Stimulated activated memory B cell treated with anti-CD40 and anti-IgM and Interleukin-4, amounts not matched to agents 10 μg/mL and 1 μg/mL and 100 μg/mL, for 72 hours (primary cell): ENCODE measurements around the gene ID3.
"Not testable (repeated sequence)": the region's sequence is repeated elsewhere in the genome, so short reads cannot be mapped to it uniquely, and the experiment has no call there.

Experiments used
- ATAC-seq: fragments of 150-1000 bp; cut with Tn5 transposase; 2 replicates; pipeline ENCODE4 v1.10.0; 2021
- H3K27ac Mint-ChIP-seq: one replicate; pipeline ENCODE4 v1.8.0; 2022; ENCODE audit warnings: mild to moderate bottlenecking, mixed read lengths
- H3K27me3 Mint-ChIP-seq: one replicate; pipeline ENCODE4 v1.8.0; 2022; ENCODE audit warnings: mixed read lengths
- H3K36me3 Mint-ChIP-seq: one replicate; pipeline ENCODE4 v1.8.0; 2022; ENCODE audit warnings: mixed read lengths
- H3K4me1 Mint-ChIP-seq: one replicate; pipeline ENCODE4 v1.8.0; 2022; ENCODE audit warnings: mixed read lengths
- H3K4me3 Mint-ChIP-seq: one replicate; pipeline ENCODE4 v1.8.0; 2022; ENCODE audit warnings: mild to moderate bottlenecking, moderate library complexity, mixed read lengths
- H3K9me3 Mint-ChIP-seq: one replicate; pipeline ENCODE4 v1.8.0; 2022; ENCODE audit warnings: mixed read lengths

ID3 gene

DNA sequence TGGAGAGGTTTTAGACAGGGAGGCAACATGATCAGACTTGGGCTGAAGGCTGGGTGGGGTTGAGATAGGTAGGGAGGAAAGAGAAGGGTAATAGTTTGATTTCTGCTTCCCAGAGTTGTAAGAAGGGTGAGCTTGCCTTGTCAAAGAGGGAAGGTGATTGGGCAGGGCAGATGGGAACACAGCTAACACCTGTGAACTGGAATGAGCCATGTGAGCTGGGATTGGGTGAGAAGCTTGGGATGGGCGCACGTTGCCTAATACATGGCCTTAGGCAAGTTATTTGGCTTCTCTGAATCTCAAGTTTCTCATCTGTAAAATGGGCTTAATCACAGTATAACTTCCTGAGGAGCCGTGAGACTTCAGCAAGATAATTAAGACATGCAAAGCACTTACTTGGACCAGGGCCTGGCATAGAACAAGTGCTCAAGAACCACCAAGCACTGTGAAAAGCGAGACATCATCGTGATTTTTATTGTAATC is 33.8 kb upstream of the ID3 start:
- Mint-ChIP-seq H3K9me3 (no peaks in the 10 kb centered on the region), H3K4me1 (peaks cover 95% of the 10 kb centered on the region), H3K4me3 (peak overlapping the region; percentile 27), H3K27ac (peak overlapping the region; percentile 94), H3K27me3 (no peaks in the 10 kb centered on the region), H3K36me3 (no peaks in the 10 kb centered on the region)
- no peak for ATAC-seq

DNA sequence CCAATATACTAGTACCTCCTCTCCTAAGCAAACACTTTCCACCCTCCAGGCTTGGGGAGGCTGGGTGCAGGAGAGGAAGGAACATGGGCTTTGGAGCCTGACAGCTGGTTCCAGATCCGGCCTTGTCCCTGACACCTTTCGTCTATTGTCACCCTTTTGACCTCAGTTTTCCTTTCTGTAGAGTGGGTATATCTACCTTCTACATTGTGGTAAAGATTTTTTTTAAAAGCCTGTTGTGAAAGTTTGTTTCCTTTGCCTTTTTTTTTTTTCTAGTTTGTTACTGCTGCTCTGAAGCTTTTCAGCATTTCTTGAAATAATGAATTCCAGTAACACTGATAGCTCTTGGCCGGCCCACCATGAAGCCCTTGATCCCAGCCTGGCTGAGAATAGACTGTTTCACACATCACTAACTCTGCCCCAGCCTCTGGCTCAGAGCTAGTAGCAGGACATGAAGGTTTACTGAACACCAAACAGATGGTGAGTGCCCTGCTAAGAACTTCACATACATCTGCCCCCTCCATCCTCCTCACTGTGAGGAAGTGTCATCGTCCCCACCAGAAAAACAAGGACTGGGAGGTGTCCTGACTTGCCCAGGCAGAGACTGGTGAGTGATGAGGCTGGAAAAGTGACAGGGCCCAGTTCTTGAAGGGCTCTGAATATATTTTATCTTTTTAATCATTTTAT is 33.0 kb upstream of the ID3 start:
- H3K36me3 Mint-ChIP-seq: no peaks in the 10 kb centered on the region
- H3K9me3 Mint-ChIP-seq: no peaks in the 10 kb centered on the region
- H3K27ac Mint-ChIP-seq: peak overlapping the region; percentile 94
- H3K27me3 Mint-ChIP-seq: no peaks in the 10 kb centered on the region
- no peak for ATAC-seq
- peak overlapping the region; percentile 51 for H3K4me3 Mint-ChIP-seq
- peaks cover 95% of the 10 kb centered on the region for H3K4me1 Mint-ChIP-seq

DNA sequence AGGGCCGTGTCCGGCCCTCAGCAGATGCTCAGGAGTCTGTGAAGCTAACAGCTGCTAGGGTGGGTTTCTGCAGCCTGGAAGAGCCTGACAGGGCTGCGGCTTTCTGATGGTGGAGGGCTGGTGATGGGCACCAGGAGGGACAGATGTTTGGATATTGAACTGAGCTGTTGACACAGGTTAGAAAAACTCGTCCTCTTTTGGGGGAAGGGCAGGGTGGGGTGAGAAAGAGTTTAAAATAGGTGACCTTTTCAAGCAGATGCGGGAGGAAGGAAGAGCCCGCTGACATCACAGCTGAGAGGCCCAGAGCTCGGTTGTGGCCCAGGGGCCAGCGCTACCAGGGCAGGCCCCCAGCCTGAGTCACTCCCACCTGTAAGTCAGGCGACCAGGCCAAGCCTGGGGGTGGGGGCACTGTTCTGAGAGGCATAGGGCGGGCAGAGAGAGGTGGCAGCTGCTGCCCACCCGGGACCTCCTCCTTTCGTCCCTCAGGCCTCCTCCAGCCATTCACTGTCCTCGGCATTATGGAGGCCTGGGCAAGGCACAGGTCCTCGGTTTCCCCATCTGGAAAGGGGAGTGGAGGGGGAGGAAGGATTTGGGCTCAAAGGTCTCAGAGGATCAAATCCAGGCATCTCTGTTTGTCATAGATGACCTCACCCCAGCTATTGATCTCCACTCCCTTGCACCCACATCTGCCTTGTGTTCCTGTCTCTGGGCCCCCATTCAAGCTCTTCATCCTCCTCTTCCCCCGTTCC is 32.3 kb upstream of the ID3 start:
- H3K27ac Mint-ChIP-seq: peak overlapping the region; percentile 94
- ATAC-seq: peak; percentile 94
- H3K4me1 Mint-ChIP-seq: peaks cover 90% of the 10 kb centered on the region
- H3K4me3 Mint-ChIP-seq: peak overlapping the region; percentile 59
- no peaks in the 10 kb centered on the region for H3K27me3 Mint-ChIP-seq
- H3K9me3 Mint-ChIP-seq: no peaks in the 10 kb centered on the region
- H3K36me3 Mint-ChIP-seq: no peaks in the 10 kb centered on the region

DNA sequence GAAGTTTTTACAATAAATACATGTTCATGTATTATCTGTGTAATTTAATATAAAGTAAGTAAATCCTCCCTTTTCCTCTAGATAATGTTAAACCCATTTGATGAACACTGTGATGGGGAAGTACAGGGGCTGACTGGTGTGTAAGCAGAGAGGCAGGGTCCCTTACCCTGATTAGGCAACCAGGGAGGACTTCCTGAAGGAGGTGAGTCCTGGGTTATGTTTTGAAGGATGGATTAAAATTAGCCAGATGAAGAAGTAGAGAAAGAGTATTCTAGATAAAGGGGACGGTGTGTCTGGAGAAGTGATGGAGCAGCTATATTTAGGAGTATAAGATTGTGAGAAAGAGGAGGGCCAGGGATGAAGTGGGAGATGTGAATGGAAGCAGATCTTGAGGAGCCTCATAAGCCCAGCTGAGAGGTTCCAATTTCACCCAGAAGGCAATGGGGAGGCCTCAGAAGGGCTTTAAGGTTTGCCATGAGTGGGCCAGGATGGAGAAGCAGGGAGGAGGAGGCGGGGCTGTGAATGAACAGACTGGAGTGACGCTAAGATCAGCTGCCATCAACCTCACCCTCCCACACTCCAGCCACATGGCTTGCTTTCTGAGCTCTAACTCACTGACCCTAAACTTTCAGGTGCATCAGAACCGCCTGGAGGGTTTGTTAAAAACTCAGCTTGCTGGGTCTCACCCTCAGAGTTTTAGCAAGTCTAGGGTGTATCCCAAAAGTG is 30.9 kb upstream of the ID3 start:
- H3K9me3 Mint-ChIP-seq: no peaks in the 10 kb centered on the region
- H3K4me3 Mint-ChIP-seq: peak overlapping the region; percentile 45
- peak; percentile 71 for ATAC-seq
- H3K4me1 Mint-ChIP-seq: peaks cover 87% of the 10 kb centered on the region
- H3K27me3 Mint-ChIP-seq: no peaks in the 10 kb centered on the region
- no peaks in the 10 kb centered on the region for H3K36me3 Mint-ChIP-seq
- H3K27ac Mint-ChIP-seq: peak overlapping the region; percentile 94

DNA sequence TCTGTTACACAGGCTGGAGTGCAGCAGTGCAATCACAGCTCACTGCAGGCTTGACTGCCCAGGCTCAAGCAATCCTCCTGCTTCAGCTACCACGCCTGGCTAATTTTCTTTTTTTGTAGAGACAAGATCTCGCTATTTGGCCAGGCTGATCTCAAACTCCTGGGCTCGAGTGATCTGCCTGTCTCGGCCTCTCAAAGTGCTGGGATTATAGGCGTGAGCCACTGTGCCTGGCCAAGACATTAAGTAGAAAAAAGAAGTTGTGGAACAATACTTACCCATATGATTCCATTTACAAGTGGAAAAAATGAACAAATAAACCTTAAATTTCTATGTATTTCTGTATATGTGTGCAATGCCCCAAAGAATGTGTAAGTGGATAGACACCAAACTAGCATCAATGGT is 30.3 kb upstream of the ID3 start:
- Mint-ChIP-seq H3K36me3 (no peaks in the 10 kb centered on the region), H3K4me3 (no peak overlapping the region), H3K27me3 (no peaks in the 10 kb centered on the region), H3K9me3 (no peaks in the 10 kb centered on the region), H3K4me1 (peaks cover 80% of the 10 kb centered on the region), H3K27ac (peak overlapping the region; percentile 94)
- no peak for ATAC-seq

DNA sequence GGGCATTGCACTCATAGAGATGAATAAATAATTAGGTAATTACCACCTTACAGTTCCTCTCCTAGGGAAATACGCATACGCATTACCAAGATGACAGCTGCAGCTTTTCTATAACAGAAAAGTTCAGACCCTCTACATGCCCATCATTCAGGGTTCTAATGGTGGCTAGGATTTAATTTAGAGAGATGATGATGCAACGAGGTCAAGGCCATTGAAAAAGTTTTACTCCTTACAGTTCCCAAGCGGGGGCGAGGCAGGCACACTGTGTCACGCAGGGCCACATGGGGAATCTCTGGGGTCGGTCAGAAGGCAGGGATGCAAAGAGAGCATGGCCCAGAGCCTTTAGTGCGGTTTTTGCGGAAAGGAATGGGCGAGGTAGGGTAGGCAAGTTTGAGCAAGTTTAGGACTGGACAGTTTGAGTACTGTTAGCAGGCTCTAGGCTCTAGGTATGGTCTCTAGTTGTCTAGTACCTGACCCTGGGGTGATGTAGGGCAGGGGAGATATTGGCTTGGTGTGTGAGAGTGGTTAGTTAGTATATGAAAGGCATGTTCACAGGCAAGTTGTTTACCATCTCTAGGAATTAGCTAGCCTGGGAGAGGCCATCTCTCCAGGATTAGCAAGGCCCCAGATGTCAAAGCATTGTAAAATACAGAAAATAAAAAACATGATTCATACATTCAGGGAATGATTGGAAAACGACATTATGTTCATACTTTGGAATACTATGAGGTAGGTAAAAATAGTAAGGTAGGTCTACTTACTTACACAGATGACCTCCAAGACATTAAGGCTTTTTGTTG is 29.6 kb upstream of the ID3 start:
- peak overlapping the region; percentile 94 for H3K27ac Mint-ChIP-seq
- ATAC-seq: no peak
- no peaks in the 10 kb centered on the region for H3K36me3 Mint-ChIP-seq
- no peaks in the 10 kb centered on the region for H3K9me3 Mint-ChIP-seq
- H3K4me1 Mint-ChIP-seq: peaks cover 74% of the 10 kb centered on the region
- no peak overlapping the region for H3K4me3 Mint-ChIP-seq
- no peaks in the 10 kb centered on the region for H3K27me3 Mint-ChIP-seq

DNA sequence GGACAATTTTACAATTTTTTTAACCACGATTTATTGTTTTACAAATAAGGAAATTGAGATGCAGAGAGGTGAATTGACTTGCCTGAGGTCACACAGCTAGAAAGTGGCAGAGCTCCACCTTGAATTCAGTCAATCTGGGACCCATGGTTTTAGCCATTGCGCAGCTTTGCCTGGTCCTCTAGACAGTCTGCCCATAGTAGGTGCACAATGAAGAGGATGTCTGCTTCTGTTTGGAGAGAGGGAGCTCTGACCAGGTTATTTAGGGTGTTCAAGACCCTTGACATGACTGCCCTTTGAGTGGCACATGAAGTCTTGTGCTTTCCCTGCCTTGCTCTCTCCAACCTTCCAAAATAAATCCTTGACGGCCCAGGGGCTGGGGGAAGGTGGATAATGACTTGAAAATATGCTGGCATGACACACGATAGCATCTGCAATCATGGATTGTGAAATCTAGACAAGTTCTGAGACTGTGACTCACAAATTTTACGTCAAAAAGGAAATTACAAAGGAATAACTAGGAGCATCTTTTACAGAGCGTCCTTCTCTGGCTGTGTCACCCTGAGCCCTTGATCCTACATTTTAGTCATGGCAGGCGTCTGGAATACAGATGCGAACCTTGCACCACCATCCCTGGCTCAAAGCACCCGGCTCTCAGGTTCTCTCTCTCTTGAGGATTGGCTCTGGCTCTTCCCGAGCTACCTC is 26.2 kb upstream of the ID3 start:
- H3K9me3 Mint-ChIP-seq: no peaks in the 10 kb centered on the region
- peaks cover 59% of the 10 kb centered on the region for H3K4me1 Mint-ChIP-seq
- no peak overlapping the region for H3K4me3 Mint-ChIP-seq
- no peak for ATAC-seq
- no peaks in the 10 kb centered on the region for H3K36me3 Mint-ChIP-seq
- H3K27me3 Mint-ChIP-seq: no peaks in the 10 kb centered on the region
- peak overlapping the region; percentile 94 for H3K27ac Mint-ChIP-seq

DNA sequence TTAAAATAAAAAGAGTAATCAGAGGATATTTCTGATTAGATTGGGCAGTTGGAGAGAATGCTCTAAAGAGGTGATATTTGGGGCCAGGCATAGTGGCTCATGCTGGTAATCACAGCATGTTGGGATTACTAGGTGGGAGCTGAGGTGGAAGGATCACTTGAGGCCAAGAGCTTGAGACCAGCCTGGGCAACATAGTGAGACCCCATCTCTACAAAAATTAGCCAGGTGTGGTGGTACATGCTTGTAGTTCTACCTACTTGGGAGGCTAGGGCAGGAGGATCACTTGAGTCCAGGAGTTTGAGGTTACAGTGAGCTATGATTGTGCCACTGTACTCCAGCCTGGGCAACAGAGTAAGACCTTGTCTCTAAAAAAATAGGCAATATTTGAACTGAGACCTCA is 24.4 kb upstream of the ID3 start:
- not testable (repeated sequence) for H3K36me3 Mint-ChIP-seq, H3K27me3 Mint-ChIP-seq, ATAC-seq, H3K4me3 Mint-ChIP-seq, H3K9me3 Mint-ChIP-seq
- Mint-ChIP-seq H3K4me1 (peaks cover 58% of the 10 kb centered on the region), H3K27ac (peak overlapping the region; percentile 90)

DNA sequence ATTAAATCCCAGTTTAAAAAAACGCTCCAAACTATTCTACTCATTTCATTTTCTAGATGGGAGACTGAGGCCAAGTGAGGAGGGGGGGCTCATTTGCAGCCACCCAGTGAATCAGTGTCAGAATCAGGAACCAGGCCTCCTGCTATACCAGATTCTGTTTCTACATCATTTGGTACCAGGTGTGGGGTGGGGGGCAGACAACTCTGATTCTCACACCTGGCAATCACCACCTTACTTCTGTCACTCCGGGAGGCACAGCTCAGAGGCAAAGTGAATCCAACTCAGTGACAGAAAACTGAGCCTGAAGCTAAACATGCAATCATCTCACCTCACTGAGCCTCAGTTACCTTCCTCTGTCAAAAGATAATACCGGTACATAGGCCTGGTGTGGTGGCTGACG is 23.5 kb upstream of the ID3 start:
- ATAC-seq: peak; percentile 31
- Mint-ChIP-seq H3K4me3 (no peak overlapping the region), H3K27ac (peak overlapping the region; percentile 90), H3K27me3 (no peaks in the 10 kb centered on the region), H3K4me1 (peaks cover 57% of the 10 kb centered on the region), H3K36me3 (no peaks in the 10 kb centered on the region), H3K9me3 (no peaks in the 10 kb centered on the region)

DNA sequence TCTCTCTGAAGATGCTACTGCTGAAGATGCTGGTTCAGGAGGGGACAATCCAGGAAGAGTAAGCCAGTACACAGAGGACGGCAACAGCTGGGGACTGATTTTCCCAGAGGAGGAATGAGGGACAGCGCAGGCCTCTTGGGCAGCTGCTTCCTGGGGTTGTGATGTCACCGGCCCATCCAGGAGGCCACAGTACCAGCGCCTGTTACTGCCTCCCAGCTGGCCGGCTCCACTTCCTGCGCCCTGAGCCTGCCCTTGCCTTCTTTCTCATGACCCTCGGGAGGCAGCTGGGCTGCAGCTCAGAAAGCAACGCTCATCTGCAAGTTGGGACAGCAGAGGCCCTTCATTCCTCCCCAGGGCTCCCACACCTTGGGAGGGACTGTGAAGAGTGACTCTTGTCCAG is 21.9 kb upstream of the ID3 start:
- ATAC-seq: no peak
- Mint-ChIP-seq H3K4me1 (peaks cover 59% of the 10 kb centered on the region), H3K9me3 (no peaks in the 10 kb centered on the region), H3K4me3 (no peak overlapping the region), H3K27ac (peak overlapping the region; percentile 90), H3K27me3 (no peaks in the 10 kb centered on the region), H3K36me3 (no peaks in the 10 kb centered on the region)

DNA sequence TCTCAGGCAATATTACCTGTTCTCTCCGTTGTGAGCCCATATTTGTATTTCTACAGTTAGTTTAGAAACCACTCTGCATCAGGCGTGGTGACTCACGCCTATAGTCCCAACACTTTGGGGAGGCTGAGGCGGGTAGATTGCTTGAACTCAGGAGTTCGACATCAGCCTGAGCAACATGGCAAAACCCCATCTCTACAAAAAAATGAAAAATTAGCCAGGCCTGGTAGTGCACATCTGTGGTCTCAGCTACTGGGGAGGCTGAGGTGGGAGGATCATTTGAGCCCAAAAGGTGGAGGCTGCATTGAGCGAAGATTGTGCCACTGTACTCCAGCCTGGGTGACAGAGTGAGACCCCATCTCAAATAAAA is 19.7 kb upstream of the ID3 start:
- H3K4me3 Mint-ChIP-seq: peak overlapping the region; percentile 45
- no peaks in the 10 kb centered on the region for H3K27me3 Mint-ChIP-seq

DNA sequence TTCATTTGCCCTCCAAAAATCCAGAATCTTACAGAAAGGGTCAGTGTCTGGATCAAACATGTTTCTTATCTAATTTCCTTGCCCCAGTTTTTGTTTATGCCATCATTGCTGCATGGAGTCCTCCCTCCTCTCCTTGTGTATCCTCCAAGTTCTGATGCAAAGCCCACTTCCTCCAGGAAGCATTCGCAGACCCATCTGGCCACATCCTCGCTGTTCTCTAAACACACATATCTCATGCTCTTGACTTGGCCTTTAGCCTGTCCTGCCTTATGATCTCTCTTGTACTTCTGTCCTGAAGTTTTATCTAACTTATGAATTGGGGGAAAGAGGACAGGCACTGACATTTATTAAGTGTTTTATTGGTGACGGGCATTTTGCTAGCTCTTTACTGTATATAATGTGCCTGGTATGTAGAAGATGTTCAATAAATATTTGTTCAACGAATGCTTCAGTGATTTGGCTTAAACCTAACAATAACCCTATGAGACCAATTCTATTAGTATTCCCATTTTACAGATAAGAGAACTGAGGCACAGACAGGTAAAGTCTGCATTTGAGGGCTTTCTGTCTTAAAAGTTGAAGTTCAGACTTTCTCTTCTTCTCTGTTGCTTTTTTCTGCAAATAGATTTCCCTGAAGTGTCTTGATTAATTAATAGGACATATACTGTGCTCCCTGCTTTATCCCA is 19.2 kb upstream of the ID3 start:
- H3K27ac Mint-ChIP-seq: peak overlapping the region; percentile 90
- peak overlapping the region; percentile 45 for H3K4me3 Mint-ChIP-seq
- no peaks in the 10 kb centered on the region for H3K27me3 Mint-ChIP-seq
- no peaks in the 10 kb centered on the region for H3K36me3 Mint-ChIP-seq
- peaks cover 3% of the 10 kb centered on the region for H3K9me3 Mint-ChIP-seq
- no peak for ATAC-seq
- peaks cover 83% of the 10 kb centered on the region for H3K4me1 Mint-ChIP-seq

More for the DNA sequence above, 19.7 kb upstream of the ID3 start:
- Mint-ChIP-seq H3K36me3 (no peaks in the 10 kb centered on the region), H3K4me1 (peaks cover 79% of the 10 kb centered on the region), H3K27ac (peak overlapping the region; percentile 90), H3K9me3 (peaks cover 3% of the 10 kb centered on the region)
- no peak for ATAC-seq

DNA sequence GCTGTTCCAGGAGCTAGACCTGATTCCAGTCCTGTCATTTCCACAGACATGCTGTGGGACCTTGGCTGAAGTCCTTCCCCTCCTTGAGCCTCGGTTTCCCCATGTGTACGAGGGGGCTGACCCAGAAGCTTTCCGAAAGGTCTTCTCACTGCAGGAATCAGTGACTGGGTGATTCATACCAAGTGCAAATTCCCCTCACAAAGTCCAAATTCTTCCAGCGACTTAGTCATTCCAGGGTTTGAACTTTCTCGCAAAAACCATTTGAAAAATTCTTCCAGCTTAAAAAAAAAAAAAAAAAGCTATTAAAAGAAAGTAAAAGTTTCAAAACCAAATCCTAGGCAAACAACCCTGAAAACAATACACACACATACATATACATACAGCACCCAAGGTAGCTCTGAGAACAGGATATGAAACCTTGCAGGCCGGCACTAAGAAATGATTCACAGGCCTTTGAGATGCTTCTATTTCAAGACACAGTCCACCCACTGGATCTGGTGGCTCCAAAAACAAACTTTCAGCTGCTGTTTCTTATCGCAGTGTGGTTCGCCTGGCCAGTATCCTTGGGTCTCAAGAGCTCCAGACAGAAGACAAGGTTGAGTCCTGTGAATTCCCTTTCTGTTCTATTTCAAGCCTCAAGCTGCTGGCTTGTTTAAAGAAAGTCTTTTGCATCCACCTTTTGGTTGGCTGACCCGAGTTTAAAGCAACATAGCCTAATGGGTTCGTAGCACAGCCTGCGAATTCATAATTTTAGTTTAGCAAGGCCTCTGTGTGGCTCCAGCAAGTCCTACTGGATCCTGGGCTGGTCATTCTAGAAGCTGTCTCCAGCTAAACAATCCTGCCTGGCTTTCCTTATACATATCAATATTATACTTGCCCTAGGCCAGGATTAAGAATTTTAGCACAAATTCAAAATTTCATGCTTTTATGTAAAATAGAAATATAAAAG is 18.0 kb upstream of the ID3 start:
- Mint-ChIP-seq H3K9me3 (peaks cover 3% of the 10 kb centered on the region), H3K36me3 (no peaks in the 10 kb centered on the region), H3K4me1 (peaks cover 74% of the 10 kb centered on the region), H3K4me3 (peak overlapping the region; percentile 80), H3K27me3 (no peaks in the 10 kb centered on the region), H3K27ac (peak overlapping the region; percentile 90)
- peak; percentile 93 for ATAC-seq
